ENCODE measurements around the gene BTBD8. TPM values are rescaled to one million over a fixed set of nuclear protein-coding genes. Genes with fewer than 3 reads are reported as not detected.

BTBD8 gene
- total and polyA plus RNA-seq, 3 donors from 2014 or later = 4.5 to 15.3 (median 14.6) TPM

GRCh38 chr1:92219028-92219427, 138.9 kb downstream of the BTBD8 start:
- intact Hi-C loops (cut with DNase I; ENCODE audit: low total_unique reads) = no loop called here

GRCh38 chr1:92228401-92228800, 148.3 kb downstream of the BTBD8 start:
- Histone ChIP-seq H3K36me3 (ENCODE audit: low read depth, missing control alignments) (no peaks in the 10 kb centered on the region), H3K4me1 (no peaks in the 10 kb centered on the region), H3K4me3 (no peak overlapping the region), H3K27me3 (no peaks in the 10 kb centered on the region), H3K27ac (no peak overlapping the region), H3K9me3 (no peaks in the 10 kb centered on the region)
- DNase-seq = no peak
- intact Hi-C loops (cut with DNase I; ENCODE audit: low total_unique reads) = no loop called here
- no peak for TF ChIP-seq POLR2A (IDR thresholded peaks at IDR 0.05)
- TF ChIP-seq, protein P1, sequence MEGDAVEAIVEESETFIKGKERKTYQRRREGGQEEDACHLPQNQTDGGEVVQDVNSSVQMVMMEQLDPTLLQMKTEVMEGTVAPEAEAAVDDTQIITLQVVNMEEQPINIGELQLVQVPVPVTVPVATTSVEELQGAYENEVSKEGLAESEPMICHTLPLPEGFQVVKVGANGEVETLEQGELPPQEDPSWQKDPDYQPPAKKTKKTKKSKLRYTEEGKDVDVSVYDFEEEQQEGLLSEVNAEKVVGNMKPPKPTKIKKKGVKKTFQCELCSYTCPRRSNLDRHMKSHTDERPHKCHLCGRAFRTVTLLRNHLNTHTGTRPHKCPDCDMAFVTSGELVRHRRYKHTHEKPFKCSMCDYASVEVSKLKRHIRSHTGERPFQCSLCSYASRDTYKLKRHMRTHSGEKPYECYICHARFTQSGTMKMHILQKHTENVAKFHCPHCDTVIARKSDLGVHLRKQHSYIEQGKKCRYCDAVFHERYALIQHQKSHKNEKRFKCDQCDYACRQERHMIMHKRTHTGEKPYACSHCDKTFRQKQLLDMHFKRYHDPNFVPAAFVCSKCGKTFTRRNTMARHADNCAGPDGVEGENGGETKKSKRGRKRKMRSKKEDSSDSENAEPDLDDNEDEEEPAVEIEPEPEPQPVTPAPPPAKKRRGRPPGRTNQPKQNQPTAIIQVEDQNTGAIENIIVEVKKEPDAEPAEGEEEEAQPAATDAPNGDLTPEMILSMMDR (IDR thresholded peaks at IDR 0.05) = no peak
- WGBS, 2 donors = 78 to 80% methylated on average over 3 of the region's 3 CpGs

More at GRCh38 chr1:92219028-92219427, 138.9 kb downstream of the BTBD8 start:
- Histone ChIP-seq H3K4me1 (no peaks in the 10 kb centered on the region), H3K36me3 (ENCODE audit: low read depth, missing control alignments) (no peaks in the 10 kb centered on the region), H3K27me3 (no peaks in the 10 kb centered on the region), H3K9me3 (no peaks in the 10 kb centered on the region), H3K27ac (no peak overlapping the region), H3K4me3 (no peak overlapping the region)
- TF ChIP-seq POLR2A (IDR thresholded peaks at IDR 0.05) = no peak
- TF ChIP-seq, protein P1 (IDR thresholded peaks at IDR 0.05) = no peak
- DNase-seq = no peak

- H3K4me1 ChIP-seq = no peaks in the 10 kb centered on the region
- no peaks in the 10 kb centered on the region for H3K36me3 ChIP-seq (ENCODE audit: low read depth, missing control alignments)
- no peak for DNase-seq
- TF ChIP-seq, protein P1 (IDR thresholded peaks at IDR 0.05) = no peak
- TF ChIP-seq POLR2A (IDR thresholded peaks at IDR 0.05) = no peak
- H3K4me3 ChIP-seq = no peak overlapping the region
- WGBS, 2 donors = 80 to 85% methylated on average over 1 of the region's 1 CpG
- intact Hi-C loops (cut with DNase I; ENCODE audit: low total_unique reads) = no loop called here
- no peak overlapping the region for H3K27ac ChIP-seq
- no peaks in the 10 kb centered on the region for H3K27me3 ChIP-seq
- H3K9me3 ChIP-seq = no peaks in the 10 kb centered on the region
These were observed 150.6 kb downstream of the BTBD8 start for GRCh38 chr1:92230736-92231135.

Other genes with a start within 250 kb of the BTBD8 start
- gene TGFBR3, start 194.2 kb upstream of the BTBD8 start, total RNA-seq = 10 to 100 TPM; 24.0 to 34.7 TPM
- 37.2 TPM for gene TGFBR3, start 194.2 kb upstream of the BTBD8 start, polyA plus RNA-seq (ENCODE audit: insufficient read depth, low read depth, low replicate concordance)
- 100 to 1,000 TPM in 1 of 2 donors, 10 to 100 TPM in 1; 70.8 to 141 TPM for gene BRDT, start 130.9 kb upstream of the BTBD8 start, total RNA-seq
- gene BRDT, start 130.9 kb upstream of the BTBD8 start, polyA plus RNA-seq (ENCODE audit: insufficient read depth, low read depth, low replicate concordance) = 97.4 TPM
- gene EPHX4, start 50.4 kb upstream of the BTBD8 start, total RNA-seq = 1 to 10 TPM; 1.1 to 2.0 TPM
- gene EPHX4, start 50.4 kb upstream of the BTBD8 start, polyA plus RNA-seq (ENCODE audit: insufficient read depth, low read depth, low replicate concordance) = 1.9 TPM
- not detected for gene SETSIP, start 4.9 kb upstream of the BTBD8 start, total RNA-seq
- not detected for gene SETSIP, start 4.9 kb upstream of the BTBD8 start, polyA plus RNA-seq (ENCODE audit: insufficient read depth, low read depth, low replicate concordance)
- 1 to 10 TPM; 3.2 to 8.0 TPM for gene C1orf146, start 137.6 kb downstream of the BTBD8 start, total RNA-seq
- 11.1 TPM for gene C1orf146, start 137.6 kb downstream of the BTBD8 start, polyA plus RNA-seq (ENCODE audit: insufficient read depth, low read depth, low replicate concordance)
- 10 to 100 TPM; 12.8 to 14.2 TPM for gene GLMN, start 218.6 kb downstream of the BTBD8 start, total RNA-seq
- 9.5 TPM for gene GLMN, start 218.6 kb downstream of the BTBD8 start, polyA plus RNA-seq (ENCODE audit: insufficient read depth, low read depth, low replicate concordance)
- gene RPAP2, start 218.7 kb downstream of the BTBD8 start, total RNA-seq = 1 to 10 TPM; 5.8 to 6.1 TPM
- 14.5 TPM for gene RPAP2, start 218.7 kb downstream of the BTBD8 start, polyA plus RNA-seq (ENCODE audit: insufficient read depth, low read depth, low replicate concordance)

Data from testis (tissue), 3 donors.